Urinary bladder (tissue), 4 donors: ENCODE results near the gene KCNC4. TPM values are rescaled to one million over a fixed set of nuclear protein-coding genes. Genes with fewer than 3 reads are reported as not detected.
A peak's percentile ranks its signal among the peaks of the same experiment; 100 is the strongest.

Source experiments
- DNase-seq: peaks from one replicate; pipeline ENCODE4 v3.0.0-alpha.2; 2015; ENCODE audit errors: extremely low spot score
- H3K27ac ChIP-seq: one replicate; pipeline ENCODE4 v1.5.1; 2013; ENCODE audit warnings: low read depth, mild to moderate bottlenecking, moderate library complexity
- H3K36me3 ChIP-seq: one replicate; pipeline ENCODE4 v1.6.1; 2013; ENCODE audit warnings: mild to moderate bottlenecking, moderate library complexity; ENCODE audit not compliant: insufficient read depth
- H3K4me1 ChIP-seq: one replicate; pipeline ENCODE4 v1.6.1; 2013; ENCODE audit warnings: mild to moderate bottlenecking, moderate library complexity; ENCODE audit not compliant: insufficient read depth
- H3K4me3 ChIP-seq: one replicate; pipeline ENCODE4 v1.5.1; 2013; ENCODE audit warnings: low read depth, low read length
- WGBS: extraction: QIAGEN DNeasy Blood & Tissue Kit; methylation state at CpG from one replicate; pipeline ENCODE4 v1.1.7; 2013; 5-methylcytosine and 5-hydroxymethylcytosine counted together
- polyA plus RNA-seq: library from polyadenylated mRNA; stranded (reverse); fragments of 200-250 nt; gene quantifications from one replicate; pipeline ENCODE4 v1.2.3, GENCODE V29; 2013
- total RNA-seq: library from RNA; depleted of rRNA; stranded (reverse); fragments of >200 nt; gene quantifications from one replicate; pipeline ENCODE4 v1.2.3, GENCODE V29; 2014
- donor health status: healthy with polysubstance abuse.
- donor health status: healthy.

KCNC4 gene
- total and polyA plus RNA-seq, 2 donors, result 1.7 to 6.2 TPM

DNA sequence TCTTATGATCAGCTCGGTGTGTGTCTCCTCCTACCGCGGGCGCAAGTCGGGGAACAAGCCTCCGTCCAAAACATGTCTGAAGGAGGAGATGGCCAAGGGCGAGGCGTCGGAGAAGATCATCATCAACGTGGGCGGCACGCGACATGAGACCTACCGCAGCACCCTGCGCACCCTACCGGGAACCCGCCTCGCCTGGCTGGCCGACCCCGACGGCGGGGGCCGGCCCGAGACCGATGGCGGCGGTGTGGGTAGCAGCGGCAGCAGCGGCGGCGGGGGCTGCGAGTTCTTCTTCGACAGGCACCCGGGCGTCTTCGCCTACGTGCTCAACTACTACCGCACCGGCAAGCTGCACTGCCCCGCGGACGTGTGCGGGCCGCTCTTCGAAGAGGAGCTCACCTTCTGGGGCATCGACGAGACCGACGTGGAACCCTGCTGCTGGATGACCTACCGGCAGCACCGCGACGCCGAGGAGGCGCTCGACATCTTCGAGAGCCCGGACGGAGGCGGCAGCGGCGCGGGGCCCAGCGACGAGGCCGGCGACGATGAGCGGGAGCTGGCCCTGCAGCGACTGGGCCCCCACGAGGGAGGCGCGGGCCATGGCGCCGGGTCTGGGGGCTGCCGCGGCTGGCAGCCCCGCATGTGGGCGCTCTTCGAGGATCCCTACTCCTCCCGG is 1.5 kb downstream of the KCNC4 start:
- Histone ChIP-seq H3K27ac (no peak overlapping the region), H3K36me3 (no peaks in the 10 kb centered on the region), H3K4me1 (no peaks in the 10 kb centered on the region), H3K4me3 (peak overlapping the region; percentile 60)
- no peak for DNase-seq
- WGBS, result 5% methylated on average over 81 of the region's 81 CpGs

DNA sequence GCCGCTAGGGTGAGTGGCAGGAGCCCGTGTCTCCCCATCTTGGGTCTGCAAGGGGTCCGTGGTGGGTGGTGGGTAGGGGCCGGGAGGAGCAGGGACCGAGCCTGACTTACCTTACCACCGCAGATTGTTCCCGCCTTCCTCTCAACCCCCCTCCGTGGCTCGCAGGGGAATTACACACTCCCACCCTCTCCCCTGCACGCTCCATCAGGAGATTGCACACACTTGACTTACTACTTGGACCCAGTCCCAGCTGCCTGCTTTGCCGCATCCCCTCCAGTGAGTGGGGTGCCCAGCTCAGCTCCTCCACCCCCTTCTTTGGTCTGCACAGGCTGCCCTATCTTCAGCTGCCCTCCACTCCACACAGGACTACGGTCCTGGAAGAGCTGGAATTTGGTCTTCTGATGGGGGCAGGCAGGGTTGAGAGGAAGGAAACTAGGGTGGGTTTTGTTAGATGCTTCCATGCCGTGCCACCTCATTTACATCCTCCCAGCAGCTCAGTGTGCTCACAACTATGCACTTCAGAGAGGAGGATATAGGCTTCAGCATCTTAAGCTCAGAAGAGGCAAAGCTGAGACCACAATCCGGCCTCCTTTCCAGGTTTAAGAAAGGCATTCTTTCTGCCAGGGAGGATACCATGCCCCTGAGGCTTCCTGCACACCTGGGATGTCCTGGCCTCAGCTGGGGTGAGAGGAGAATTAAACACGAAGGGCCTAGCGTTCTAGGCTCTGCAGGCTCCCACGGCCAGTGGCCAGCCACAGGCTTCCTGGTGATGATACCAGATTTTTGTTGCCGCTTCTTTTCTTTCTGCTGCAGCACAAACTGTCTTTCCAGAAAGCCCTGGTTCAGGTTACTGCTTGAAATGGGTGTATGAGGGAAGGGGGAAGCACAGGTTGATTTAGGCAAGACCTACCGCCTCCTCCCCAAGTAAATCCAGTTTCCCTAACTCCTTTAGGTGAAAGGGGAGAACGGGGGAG is 2.3 kb downstream of the KCNC4 start:
- H3K36me3 ChIP-seq, result no peaks in the 10 kb centered on the region
- H3K27ac ChIP-seq, result no peak overlapping the region
- H3K4me1 ChIP-seq, result no peaks in the 10 kb centered on the region
- DNase-seq, result no peak
- peak overlapping the region; percentile 60 for H3K4me3 ChIP-seq
- 47% methylated on average over 20 of the region's 20 CpGs for WGBS

DNA sequence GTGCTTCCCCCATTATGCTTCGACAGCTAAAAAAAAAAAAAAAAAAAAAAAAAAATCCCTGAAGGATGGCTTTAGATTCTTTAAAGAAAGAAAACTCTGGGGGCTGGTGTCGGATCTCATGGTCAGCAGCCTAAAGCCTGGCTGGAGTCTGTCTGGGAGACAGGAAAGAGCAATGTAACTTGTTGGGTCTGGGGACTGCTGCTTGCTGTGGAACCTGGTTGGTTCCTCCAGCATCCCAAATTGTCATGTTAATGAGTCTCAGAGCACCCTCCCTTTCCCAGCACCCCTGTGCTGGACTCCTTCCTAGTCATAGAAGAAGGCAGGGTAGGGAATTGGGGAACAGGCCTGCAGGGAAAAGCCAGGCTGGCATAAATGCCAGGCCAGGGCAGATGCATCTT is 3.0 kb downstream of the KCNC4 start:
- no peaks in the 10 kb centered on the region for H3K4me1 ChIP-seq
- no peak for DNase-seq
- H3K4me3 ChIP-seq, result no peak overlapping the region
- no peaks in the 10 kb centered on the region for H3K36me3 ChIP-seq
- H3K27ac ChIP-seq, result no peak overlapping the region
- WGBS, result 73% methylated on average over 2 of the region's 2 CpGs

DNA sequence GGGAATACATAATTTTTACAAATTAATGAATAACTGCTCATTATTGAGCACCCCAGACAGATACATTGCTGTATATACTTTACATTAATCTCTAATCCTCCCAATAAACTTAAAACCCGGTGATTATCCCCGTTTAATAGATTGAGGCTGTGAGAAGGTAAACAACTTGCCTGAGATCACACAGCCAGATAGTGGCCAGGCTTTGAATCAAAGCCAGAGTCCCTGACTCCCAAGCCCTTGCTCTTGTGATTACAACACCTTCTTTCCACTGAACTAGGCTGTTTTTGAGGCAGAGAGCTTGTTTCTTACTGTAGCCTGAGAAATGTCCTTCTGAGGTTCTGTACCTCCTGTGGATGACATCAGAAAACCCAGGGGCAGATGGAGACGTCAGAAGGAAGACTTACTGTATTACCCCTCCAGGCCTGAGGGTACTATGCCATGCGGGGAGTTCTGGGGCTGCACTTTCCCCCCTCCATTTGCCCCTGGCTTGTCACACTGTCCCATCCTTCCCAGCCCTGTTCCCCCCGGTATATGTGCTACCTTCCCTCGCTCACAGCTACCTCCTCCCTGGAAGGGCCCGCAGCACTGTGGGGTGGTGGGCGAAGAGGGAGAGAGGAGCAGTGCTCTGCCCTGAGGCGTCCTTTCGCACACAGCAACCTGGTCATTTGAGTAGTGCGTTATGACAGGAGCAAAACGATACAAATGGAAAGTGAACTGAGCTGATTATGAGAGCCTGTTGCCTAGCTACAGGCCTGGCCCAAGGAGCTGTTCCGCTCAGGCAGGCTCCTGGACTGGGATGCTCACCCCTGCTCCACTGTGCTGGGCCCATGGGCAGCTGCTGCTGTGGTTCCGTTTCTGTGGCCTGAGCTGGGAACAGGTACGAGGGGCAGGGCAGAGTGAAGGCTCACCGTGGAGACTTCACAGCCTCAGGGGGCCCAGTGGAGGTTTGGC is 4.6 kb downstream of the KCNC4 start:
- Histone ChIP-seq H3K4me3 (no peak overlapping the region), H3K36me3 (no peaks in the 10 kb centered on the region), H3K4me1 (no peaks in the 10 kb centered on the region), H3K27ac (no peak overlapping the region)
- 77% methylated on average over 16 of the region's 16 CpGs for WGBS
- no peak for DNase-seq

DNA sequence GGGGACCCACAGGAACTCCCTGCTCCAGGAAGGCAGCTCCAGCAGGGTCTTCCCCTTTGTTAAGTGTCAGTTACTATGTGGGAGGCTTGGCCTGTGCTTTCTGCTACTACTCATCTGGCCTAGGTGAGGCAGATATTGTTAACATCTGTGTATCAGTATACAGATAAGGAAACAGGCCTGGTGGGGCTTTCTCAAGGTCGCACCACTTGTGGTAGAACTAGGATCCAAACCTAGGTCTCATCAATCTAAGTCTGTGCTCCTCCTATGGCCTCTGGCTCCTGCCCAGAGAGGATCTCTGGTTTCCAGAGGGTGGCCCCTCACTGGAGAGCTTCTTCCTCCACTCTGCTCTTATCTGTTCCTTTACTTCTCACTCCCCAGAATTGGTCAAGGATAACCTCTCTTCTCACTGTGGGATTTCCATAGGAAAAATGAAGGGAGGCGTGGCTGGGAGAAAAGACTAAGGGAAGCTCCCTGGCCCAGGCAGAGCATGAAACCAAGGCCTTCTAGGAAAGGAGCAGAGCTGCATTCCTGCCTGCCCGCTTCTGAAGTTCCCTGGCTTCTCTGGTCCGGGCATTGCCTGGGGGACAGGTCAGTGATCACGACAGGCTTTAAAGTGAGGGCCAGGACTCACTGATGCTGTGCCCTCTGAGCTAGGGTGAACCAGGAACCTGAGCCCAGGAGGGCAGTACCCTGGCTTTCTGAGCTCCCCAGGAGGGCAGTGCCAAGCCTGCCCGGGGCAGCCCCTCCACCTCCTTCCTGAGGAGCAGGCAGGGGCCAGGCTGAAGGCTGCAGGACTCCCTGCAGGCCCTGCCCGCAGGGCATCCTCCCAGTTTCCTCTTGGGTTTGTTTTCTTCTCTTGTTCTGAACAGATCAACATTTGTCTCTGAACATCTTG is 5.8 kb downstream of the KCNC4 start:
- H3K4me3 ChIP-seq, result no peak overlapping the region
- no peak for DNase-seq
- WGBS, result 92% methylated on average over 7 of the region's 7 CpGs
- no peaks in the 10 kb centered on the region for H3K4me1 ChIP-seq
- no peak overlapping the region for H3K27ac ChIP-seq
- no peaks in the 10 kb centered on the region for H3K36me3 ChIP-seq

DNA sequence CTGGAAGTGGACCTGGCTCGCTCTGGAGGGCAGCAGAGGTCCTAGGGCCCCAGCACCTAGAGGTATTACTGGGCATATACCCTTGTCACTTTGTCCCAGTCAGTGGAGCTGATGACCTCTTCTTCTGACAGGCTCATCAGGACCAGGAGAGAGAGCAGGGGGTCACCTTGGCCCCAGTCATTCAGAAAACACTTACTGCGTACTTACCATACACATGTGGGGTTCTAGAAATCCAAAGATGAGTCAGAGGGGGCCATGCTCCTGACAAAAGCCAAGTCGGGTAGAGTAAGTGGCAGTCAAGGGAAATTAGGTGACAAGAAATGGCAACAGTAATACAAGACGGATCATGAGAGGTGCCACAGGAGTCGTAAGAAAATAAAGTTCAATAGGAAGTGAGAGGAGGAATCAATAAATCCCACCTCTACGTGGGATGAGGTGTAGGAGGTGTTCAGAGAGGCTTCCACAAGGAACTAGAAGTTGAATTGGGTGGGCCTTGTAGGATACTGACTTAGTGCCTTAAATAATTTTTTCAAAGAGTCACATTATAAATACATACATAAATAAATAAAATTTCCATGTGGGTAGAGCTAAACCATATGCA is 6.8 kb downstream of the KCNC4 start:
- Histone ChIP-seq H3K4me3 (no peak overlapping the region), H3K27ac (no peak overlapping the region), H3K36me3 (no peaks in the 10 kb centered on the region), H3K4me1 (no peaks in the 10 kb centered on the region)
- no peak for DNase-seq
- 95% methylated on average over 6 of the region's 6 CpGs for WGBS

DNA sequence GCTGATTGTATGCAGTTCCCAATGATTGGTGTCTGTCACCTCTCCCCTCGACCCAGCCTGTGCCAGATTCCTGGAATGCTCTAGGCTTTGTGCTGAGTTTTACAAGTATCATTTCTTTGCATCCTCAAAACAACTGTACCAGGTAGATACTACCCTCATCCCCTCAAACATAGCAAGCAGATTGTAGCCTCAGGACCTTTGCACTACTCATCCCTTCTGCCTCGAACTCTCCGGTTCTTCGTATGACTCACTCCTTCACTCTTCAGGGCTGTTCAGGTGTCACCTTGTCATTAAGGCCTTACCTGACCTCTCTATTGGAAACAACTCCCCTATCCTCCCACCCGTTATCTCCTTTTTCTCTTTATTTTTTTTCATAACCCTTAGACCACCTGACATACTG is 8.0 kb downstream of the KCNC4 start:
- H3K4me1 ChIP-seq, result no peaks in the 10 kb centered on the region
- no peak for DNase-seq
- H3K27ac ChIP-seq, result no peak overlapping the region
- H3K4me3 ChIP-seq, result no peak overlapping the region
- 86% methylated on average over 5 of the region's 5 CpGs for WGBS
- H3K36me3 ChIP-seq, result no peaks in the 10 kb centered on the region

DNA sequence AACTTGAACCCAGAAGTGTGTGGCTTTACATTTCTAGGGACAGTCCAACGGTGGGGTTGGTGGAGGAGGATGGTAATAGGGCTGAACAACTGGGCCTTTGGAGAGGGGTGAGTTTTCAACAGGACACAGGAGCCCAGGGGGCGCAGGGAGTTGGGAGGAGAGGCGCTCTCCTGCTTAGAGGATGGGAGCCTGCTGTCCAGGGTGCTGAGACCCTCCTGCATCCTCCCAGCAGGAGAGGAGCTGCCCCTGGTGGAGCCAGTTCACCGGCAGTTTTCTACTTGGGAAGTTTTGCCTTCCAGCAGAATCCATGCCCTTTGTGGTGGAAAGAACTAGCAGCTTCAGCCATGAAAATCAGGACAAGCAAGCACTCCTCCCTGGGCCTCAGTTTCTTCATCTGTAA is 8.6 kb downstream of the KCNC4 start:
- H3K27ac ChIP-seq, result no peak overlapping the region
- no peaks in the 10 kb centered on the region for H3K4me1 ChIP-seq
- no peak overlapping the region for H3K4me3 ChIP-seq
- DNase-seq, result no peak
- H3K36me3 ChIP-seq, result no peaks in the 10 kb centered on the region
- WGBS, result 64% methylated on average over 4 of the region's 4 CpGs

DNA sequence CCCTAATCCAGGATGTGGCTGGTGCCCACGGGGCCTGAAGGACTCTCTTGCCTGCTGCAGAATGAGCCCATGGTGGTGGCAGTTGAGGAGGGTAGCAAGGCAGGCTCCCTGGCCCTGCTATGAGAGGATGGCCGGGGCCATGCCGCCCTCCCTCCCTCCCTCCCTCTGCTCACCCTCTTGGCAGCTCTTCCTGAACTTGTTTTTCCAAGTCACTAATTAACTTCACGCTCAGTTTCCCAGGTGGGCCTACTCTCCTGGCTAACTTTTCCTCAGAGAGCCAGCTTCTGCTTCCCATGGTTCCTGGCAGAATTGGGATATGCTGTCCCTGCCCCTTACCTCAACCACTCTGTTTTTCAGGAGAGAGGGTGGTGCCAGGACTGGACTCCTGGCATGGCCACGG is 10.2 kb downstream of the KCNC4 start:
- no peak for DNase-seq
- Histone ChIP-seq H3K36me3 (no peaks in the 10 kb centered on the region), H3K4me3 (no peak overlapping the region), H3K27ac (no peak overlapping the region), H3K4me1 (no peaks in the 10 kb centered on the region)
- 89% methylated on average over 5 of the region's 5 CpGs for WGBS

DNA sequence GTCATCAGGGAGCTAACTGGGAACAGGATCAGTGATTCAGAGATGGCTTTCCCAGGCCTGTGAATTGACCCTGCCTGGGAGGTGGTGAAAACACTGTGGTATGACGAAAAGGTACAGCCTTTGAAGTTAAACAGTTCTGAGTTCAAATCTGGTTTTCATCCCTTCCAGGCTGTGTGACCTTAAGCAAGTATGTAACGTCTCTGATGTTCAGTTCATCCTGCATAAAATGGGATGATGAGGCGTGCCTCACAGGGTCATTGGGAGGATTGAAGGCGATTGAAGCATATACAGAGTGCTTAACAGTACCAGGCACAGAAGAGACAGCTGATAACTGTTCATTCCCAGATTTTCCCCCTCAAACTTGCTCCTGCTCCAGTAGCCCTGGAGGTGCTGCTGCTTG is 11.0 kb downstream of the KCNC4 start:
- WGBS, result 89% methylated on average over 4 of the region's 4 CpGs
- Histone ChIP-seq H3K36me3 (no peaks in the 10 kb centered on the region), H3K4me3 (no peak overlapping the region)

DNA sequence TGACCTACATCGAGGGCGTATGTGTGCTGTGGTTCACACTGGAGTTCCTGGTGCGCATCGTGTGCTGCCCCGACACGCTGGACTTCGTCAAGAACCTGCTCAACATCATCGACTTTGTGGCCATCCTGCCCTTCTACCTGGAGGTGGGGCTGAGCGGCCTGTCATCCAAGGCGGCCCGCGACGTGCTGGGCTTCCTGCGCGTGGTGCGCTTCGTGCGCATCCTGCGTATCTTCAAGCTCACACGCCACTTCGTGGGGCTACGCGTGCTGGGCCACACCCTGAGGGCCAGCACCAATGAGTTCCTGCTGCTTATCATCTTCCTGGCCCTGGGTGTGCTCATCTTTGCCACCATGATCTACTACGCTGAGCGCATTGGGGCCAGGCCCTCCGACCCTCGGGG is 13.0 kb downstream of the KCNC4 start:
- Histone ChIP-seq H3K27ac (no peak overlapping the region), H3K4me1 (no peaks in the 10 kb centered on the region), H3K4me3 (no peak overlapping the region), H3K36me3 (no peaks in the 10 kb centered on the region)
- WGBS, result 96% methylated on average over 27 of the region's 27 CpGs
- DNase-seq, result no peak

More for the DNA sequence above, 11.0 kb downstream of the KCNC4 start:
- H3K27ac ChIP-seq, result no peak overlapping the region
- no peak for DNase-seq
- H3K4me1 ChIP-seq, result no peaks in the 10 kb centered on the region

DNA sequence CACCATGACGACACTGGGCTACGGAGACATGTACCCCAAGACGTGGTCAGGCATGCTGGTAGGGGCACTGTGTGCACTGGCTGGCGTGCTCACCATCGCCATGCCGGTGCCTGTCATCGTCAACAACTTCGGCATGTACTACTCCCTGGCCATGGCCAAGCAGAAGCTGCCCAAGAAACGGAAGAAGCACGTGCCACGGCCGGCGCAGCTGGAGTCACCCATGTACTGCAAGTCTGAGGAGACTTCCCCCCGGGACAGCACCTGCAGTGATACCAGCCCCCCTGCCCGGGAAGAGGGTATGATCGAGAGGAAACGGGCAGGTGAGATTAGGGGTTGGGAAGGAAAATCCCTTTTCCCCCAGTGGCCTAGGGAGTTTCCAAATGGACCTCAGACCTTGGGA is 13.5 kb downstream of the KCNC4 start:
- H3K4me1 ChIP-seq, result no peaks in the 10 kb centered on the region
- no peak overlapping the region for H3K27ac ChIP-seq
- no peak overlapping the region for H3K4me3 ChIP-seq
- 96% methylated on average over 17 of the region's 17 CpGs for WGBS
- H3K36me3 ChIP-seq, result no peaks in the 10 kb centered on the region
- no peak for DNase-seq
